H1 (cell line): ENCODE data around the gene PTDSS2. TPM values are rescaled to one million over a fixed set of nuclear protein-coding genes. Genes with fewer than 3 reads are reported as not detected.

Experiments
- KDM1A ChIP-seq: fragments of 200-600, 300-600 bp; sonication (generic); IDR thresholded peaks from 2 replicates; pipeline ENCODE4 v1.7.1; 2016; ENCODE audit warnings: mild to moderate bottlenecking, low read length, borderline replicate concordance
- polyA plus RNA-seq, 7 experiments: library from polyadenylated mRNA; depleted of rRNA in 3 of 7; stranded (reverse) in 5 of 7; unstranded in 2 of 7; fragments of >200 nt in 5 of 7; fragments of 200-250 nt in 2 of 7; gene quantifications; 1 replicate in 5 of 7; 2 replicates in 1 of 7; 4 replicates in 1 of 7; pipeline versions ENCODE4 v1.2.1 to v1.2.3, GENCODE V29; 2011 to 2013; ENCODE audit warnings: missing spikeins in 2 of 7, mixed read lengths in 2 of 7
- total RNA-seq: library from RNA; stranded (reverse); fragmentation: NEBNext Ultra II Directional; extraction: Animal tissue kit (Norgen Biotek cat#: 25700); gene quantifications from 2 replicates; pipeline ENCODE4 v1.2.1, GENCODE V29; 2021

PTDSS2 gene
- total and polyA plus RNA-seq, 2 of the 8 experiments (the other 6 are each of a cell fraction or from before 2014, with no cell fraction given), result 48.7 to 68.2 TPM

DNA sequence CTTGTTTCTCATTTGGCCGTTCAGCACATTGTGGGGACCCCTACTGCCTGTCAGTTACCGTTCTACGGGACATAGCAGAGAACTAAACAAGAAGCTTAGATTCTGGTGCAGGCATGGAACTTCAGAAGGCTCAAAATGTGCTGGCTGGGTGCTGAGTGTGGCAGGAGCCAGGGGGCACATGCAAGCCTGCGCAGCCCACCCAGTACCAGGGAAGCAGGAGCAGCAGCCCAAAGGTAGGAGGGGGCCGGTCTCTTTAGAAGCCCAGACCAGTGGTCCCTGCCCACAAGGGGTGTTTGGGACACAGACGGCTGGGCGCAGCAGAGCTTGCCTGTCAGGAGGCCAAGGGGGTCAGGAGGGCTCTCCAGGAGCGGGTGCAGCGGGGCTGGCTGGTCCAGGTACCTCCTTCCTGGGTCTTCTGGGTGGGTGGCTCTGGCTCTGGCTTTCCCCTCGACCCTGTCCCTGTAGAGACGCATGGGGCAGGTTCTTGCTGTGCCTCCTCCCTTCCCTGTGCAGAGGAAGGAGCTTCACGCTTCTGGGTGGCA lies 2.2 kb downstream of the PTDSS2 start (continued):
- TF ChIP-seq KDM1A, result no peak
